ENCODE measurements around the gene KIR3DL1.
"Not testable (repeated sequence)": the region's sequence is repeated elsewhere in the genome, so short reads cannot be mapped to it uniquely, and the experiment has no call there.

KIR3DL1 gene

DNA sequence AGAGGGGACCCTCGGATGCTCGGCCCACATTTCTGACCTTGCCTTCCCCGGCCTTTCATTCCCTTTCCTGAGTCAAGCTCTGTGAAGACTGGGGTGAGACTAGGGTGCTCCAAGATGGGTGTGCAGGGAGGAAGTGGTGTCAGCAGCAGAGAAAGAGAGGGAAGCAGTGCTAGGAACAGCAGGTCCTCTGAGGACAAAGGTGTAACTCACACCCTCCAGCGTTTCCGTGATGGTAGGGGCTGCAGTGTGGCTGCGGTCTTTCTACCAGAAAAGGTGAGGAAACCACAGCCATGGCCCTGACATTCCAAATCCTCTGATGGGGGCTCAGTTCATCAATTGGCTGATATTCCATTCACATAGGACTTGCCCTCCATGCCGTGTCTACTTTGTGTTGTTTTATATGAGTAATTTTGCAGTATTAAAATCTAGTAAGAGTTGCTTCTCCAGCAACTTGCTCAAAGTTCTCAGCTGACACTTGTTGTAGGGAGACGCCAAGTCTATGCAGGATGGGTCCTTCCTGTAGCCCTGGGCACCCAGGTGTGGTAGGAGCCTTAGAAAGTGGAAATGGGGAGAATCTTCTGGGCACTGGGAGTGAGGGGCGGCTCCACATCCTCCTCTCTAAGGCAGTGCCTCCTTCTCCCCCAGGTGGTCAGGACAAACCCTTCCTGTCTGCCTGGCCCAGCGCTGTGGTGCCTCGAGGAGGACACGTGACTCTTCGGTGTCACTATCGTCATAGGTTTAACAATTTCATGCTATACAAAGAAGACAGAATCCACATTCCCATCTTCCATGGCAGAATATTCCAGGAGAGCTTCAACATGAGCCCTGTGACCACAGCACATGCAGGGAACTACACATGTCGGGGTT, 1.6 kb downstream of the KIR3DL1 start:
- DNase-seq: no peak

DNA sequence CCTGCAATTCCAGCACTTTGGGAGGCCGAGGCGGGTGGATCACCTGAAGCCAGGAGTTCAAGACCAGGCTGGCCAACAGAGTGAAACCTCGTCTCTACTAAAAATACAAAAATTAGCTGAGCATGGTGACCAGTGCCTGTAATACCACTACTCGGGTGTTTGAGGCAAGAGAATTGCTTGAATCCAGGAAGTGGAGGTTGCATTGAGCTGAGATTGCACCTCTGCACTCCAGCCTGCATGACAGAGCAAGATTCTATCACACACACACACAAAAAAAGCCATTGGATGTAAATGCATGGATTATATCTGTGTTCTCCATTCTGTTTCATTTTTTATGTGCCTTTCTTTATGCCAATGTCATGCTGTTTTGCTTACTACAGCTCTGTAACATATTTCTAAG, 8.1 kb downstream of the KIR3DL1 start:
- not testable (repeated sequence) for DNase-seq

DNA sequence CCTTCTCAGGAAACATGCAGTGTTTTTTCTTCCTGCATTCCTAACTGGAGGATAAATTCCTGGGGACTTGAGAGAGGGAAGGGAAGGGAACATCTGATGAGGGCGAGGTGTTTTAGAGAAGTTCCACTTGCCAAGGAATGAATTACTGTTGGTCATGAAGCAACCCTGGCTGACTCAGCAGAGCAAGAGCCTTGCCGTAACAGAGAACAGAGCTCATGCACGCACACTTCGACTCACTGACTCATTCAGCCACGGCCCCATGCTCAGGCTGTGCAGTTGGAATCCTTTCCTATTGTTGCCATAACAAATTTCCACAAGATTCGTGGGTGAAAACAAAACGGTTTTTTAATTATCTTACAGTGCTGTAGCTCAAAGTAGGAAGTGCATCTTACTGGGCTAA, 9.1 kb downstream of the KIR3DL1 start:
- DNase-seq: not testable (repeated sequence)

DNA sequence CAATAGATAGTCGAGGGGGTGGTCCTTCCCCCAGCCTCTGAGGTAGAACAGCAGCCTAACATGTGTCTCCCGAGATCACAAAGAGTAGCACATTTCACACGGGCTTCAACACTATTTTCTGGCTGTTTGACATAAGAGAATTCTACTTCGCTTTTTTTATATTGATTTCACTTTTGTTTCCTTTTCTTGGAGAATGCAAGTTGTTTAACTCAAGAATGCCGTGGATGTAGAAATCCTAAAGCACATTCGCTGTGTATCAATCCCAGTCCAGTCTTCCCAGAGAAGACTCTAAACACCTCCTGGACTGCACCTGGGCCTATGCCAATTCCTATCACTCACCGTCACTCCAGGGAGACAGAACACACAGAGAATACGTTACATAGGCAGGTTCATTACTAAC, 11.8 kb downstream of the KIR3DL1 start:
- DNase-seq: not testable (repeated sequence)

DNA sequence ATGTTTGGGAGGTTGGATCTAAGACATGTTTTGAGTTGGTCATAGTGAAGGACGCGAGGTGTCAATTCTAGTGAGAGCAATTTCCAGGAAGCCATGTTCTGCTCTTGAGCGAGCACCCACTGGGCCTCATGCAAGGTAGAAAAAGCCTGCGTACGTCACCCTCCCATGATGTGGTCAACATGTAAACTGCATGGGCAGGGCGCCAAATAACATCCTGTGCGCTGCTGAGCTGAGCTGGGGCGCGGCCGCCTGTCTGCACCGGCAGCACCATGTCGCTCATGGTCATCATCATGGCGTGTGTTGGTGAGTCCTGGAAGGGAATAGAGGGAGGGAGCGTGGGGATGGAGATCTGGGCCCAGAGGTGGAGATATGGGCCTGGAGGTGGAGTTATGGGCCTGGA, 16.2 kb downstream of the KIR3DL1 start, which contains the start of gene KIR2DS4:
Gene KIR2DS4 (plus strand): TSS at position 181 of the 400 bp plus-strand sequence.
- DNase-seq: not testable (repeated sequence)

DNA sequence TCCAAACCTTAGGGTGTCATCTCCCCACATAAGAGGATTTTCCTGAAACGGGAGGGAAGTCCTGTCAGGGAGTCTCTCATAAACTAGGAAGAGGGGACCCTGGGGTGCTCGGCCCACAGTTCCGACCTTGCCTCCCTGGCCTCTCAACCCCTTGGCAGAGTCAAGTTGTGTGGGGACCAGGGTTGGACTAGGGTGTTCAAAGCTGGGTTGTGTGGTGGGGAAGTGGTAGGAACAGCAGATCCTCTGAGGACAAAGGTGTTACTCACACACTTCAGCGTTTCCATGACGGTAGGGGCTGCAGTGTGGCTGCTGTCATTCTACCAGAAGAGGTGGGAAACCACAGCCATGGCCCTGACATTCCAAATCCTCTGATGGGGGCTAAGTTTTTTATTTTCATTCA, 18.9 kb downstream of the KIR3DL1 start:
- DNase-seq: not testable (repeated sequence)

DNA sequence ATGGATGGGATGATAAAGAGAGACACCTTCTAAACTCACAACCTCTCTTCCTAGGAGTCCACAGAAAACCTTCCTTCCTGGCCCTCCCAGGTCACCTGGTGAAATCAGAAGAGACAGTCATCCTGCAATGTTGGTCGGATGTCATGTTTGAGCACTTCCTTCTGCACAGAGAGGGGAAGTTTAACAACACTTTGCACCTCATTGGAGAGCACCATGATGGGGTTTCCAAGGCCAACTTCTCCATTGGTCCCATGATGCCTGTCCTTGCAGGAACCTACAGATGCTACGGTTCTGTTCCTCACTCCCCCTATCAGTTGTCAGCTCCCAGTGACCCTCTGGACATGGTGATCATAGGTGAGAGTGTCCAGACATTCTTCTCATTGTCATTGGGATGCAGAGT, 21.3 kb downstream of the KIR3DL1 start:
- not testable (repeated sequence) for DNase-seq

DNA sequence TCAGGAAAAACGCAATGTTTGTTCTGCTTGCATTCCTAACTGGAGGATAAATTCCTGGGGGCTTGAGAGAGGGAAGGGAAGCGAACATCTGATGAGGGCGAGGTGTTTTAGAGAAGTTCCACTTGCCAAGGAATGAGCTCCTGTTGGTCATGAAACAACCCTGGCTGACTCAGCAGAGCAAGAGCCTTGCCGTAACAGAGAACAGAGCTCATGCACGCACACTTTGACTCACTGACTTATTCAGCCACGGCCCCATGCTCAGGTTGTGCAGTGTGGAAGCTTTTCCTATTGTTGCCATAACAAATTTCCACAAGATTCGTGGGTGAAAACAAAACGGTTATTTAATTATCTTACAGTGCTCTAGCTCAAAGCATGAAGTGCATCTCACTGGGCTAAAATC, 26.9 kb downstream of the KIR3DL1 start:
- DNase-seq: not testable (repeated sequence)

DNA sequence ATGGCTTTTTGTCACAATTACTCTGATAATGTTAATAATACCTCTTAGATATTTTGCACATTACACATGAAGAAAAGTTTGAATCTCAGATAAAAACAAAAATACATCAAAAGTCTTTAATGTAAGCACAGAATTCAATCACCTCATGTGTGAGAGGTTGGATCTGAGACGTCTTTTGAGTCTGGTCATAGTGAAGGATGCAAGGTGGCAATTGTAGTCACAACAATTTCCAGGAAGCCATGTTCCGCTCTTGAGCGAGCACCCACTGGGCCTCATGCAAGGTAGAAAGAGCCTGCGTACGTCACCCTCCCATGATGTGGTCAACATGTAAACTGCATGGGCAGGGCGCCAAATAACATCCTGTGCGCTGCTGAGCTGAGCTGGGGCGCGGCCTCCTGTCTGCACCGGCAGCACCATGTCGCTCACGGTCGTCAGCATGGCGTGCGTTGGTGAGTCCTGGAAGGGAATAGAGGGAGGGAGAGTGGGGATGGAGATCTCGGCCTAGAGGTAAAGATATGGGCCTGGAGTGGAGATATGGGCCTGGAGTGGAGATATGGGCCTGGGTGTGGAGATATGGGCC, 33.9 kb downstream of the KIR3DL1 start, which contains the start of gene KIR3DL2:
Gene KIR3DL2 (plus strand): TSS at position 383 of the 580 bp plus-strand sequence. CDS start 33 bp downstream, at position 416.
- not testable (repeated sequence) for DNase-seq

DNA sequence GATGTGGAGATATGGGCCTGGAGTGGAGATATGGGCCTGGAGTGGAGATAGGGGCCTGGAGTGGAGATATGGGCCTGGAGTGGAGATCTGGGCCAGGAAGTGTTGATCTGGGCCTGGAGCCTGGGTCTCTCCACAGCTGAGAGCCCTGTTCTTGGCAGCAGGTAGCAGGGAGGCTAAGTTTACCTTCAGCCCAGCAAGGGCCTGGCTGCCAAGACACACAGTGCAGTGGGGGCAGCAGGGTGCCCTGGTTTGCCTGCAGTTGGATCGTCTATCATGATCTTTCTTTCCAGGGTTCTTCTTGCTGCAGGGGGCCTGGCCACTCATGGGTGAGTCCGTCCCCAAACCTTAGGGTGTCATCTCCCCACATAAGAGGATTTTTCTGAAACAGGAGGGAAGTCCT, 34.7 kb downstream of the KIR3DL1 start:
- DNase-seq: no peak

DNA sequence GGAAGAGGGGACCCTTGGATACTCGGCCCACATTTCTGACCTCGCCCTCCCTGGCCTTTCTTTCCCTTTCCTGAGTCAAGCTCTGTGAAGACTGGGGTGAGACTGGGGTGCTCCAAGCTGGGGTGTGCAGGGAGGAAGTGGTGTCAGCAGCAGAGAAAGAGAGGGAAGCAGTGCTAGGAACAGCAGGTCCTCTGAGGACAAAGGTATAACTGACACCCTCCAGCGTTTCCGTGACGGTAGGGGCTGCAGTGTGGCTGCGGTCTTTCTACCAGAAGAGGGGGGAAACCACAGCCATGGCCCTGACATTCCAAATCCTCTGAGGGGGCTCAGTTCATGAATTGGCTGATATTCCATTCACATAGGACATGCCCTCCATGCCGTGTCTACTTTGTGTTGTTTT, 35.1 kb downstream of the KIR3DL1 start:
- no peak for DNase-seq

DNA sequence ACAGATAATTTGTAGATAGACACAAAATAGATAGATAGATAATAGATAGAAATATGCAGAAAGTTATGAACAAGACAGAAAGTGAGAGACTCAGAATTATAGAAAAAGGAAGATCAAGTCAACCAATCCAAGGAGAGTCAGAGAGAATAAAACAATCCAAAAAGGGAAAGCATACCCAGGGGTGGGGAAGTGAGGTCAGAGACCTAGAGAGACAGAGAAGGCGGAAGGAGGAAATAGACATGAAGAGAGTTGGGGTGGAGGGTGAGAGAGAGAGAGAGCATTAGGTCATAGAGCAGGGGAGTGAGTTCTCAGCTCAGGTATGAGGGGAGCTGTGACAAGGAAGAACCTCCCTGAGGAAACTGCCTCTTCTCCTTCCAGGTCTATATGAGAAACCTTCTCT, 39.0 kb downstream of the KIR3DL1 start:
- DNase-seq: not testable (repeated sequence)

DNA sequence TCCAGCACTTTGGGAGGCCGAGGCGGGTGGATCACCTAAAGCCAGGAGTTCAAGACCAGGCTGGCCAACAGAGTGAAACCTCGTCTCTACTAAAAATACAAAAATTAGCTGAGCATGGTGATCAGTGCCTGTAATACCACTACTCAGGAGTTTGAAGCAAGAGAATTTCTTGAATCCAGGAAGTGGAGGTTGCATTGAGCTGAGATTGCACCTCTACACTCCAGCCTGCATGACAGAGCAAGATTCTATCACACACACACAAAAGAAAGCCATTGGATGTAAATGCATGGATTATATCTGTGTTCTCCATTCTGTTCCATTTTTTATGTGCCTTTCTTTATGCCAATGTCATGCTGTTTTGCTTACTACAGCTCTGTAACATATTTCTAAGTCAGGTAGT, 42.2 kb downstream of the KIR3DL1 start:
- DNase-seq: not testable (repeated sequence)

DNA sequence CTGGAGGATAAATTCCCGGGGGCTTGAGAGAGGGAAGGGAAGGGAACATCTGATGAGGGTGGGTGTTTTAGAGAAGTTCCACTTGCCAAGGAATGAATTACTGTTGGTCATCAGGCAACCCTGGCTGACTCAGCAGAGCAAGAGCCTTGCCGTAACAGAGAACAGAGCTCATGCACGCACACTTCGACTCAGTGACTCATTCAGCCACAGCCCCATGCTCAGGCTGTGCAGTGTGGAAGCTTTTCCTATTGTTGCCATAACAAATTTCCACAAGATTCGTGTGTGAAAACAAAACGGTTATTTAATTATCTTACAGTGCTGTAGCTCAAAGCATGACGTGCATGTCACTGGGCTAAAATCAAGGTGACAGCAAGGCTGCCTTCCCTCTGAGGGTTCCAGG, 43.2 kb downstream of the KIR3DL1 start:
- not testable (repeated sequence) for DNase-seq

DNA sequence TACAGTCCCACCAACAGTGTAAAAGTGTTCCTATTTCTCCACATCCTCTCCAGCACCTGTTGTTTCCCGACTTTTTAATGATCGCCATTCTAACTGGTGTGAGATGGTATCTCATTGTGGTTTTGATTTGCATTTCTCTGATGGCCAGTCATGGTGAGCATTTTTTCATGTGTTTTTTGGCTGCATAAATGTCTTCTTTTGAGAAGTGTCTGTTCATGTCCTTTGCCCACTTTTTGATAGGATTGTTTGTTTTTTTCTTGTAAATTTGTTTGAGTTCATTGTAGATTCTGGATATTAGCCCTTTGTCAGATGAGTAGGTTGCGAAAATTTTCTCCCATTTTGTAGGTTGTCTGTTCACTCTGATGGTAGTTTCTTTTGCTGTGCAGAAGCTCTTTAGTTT, 47.2 kb downstream of the KIR3DL1 start:
- not testable (repeated sequence) for DNase-seq

DNA sequence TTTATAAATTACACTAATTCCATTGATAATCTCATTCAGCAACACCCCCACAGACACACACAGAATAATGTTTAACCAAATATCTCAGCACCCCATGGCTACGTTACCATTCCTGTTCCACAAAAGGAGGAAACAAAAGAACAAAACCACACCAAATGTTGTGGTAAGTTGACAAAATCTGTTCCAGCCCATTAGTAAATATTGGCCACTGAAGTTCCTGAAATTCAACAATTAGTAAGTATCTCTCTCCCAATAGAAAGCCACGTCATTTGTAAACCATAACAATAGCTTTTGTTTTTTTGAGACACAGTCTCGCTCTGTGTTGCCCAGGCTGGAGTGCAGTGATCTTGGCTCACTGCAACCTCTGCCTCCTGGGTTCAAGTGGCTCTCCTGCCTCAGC, 55.4 kb downstream of the KIR3DL1 start:
- DNase-seq: no peak

DNA sequence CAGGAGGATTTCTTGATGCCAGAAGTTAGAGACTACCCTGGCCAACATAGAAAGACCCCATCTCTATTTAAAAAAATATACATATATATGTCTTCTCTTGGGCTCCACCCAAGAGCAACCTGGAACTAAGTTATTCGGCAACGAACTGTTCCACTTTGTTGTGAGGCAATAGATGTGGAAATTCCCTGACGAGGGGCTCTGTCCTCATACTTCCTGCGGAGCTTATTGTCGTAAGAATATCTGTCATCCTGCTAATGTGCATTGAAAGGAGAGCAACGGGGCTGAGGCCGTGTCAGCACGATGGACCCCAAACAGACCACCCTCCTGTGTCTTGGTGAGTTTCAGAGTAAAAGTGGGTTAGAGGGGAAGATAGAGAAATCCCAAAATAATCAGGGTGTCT, 57.7 kb downstream of the KIR3DL1 start, which contains the start of gene FCAR:
Gene FCAR (plus strand): TSS at position 246 of the 400 bp plus-strand sequence. CDS start 55 bp downstream, at position 301.
- no peak for DNase-seq

DNA sequence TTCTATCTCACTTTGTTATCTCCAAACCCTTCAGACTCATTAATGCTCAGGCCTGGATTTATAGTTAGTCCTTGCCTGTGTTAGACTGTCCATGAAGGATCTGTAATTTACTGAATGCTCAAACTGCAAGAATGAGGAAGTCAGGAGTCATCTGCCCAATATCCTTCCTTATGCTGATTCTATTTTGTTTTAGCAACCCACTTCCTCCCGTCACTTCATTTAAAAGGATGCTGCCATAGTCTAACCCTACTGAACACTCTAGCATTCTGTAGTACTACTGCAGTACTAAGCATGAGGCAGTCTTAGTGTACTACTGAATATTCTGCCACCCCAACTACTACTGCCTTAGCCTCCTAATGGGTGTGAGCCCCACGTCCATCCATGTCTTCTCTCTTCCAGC, 59.2 kb downstream of the KIR3DL1 start:
- DNase-seq: no peak

DNA sequence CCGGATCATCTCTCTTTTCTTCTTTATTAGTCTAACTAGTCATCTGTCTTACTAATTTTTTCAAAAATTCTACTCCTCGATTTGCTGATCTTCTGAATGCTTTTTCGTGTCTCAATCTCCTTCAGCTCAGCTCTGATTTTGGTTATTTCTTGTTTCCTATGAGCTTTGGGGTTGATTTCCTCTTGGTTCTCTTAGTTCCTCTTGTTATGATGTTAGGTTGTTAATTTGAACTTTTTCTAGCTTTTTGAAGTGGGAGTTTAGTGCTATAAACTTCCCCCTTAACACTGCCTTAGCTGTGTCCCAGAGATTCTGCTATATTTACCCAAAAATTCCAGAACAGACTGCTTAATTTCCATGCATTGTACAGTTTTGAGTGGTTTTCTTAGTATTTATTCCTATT, 61.2 kb downstream of the KIR3DL1 start:
- DNase-seq: no peak
